GM12801 (cell line): ENCODE measurements around the gene CKLF.

Experiments
- CTCF ChIP-seq: IDR thresholded peaks from one replicate; pipeline ENCODE4 v1.5.1; 2011; ENCODE audit warnings: control low read depth; ENCODE audit not compliant: insufficient read length; ENCODE audit errors: extremely low read depth

The CKLF gene

GRCh38 chr16:66610111-66610820 lies 57.9 kb downstream of the CKLF start:
- TF ChIP-seq CTCF, result no peak

GRCh38 chr16:66612422-66612821 lies 60.0 kb downstream of the CKLF start:
- no peak for TF ChIP-seq CTCF

GRCh38 chr16:66614161-66614802 lies 61.9 kb downstream of the CKLF start:
- no peak for TF ChIP-seq CTCF
